Measurements from ENCODE around the gene NINJ1.

GRCh38 chr9:93112116-93112863 lies 21.8 kb downstream of the NINJ1 start:
- TF ChIP-seq CTCF (IDR thresholded peaks at IDR 0.05) (no peak), POLR2A (IDR thresholded peaks at IDR 0.05) (no peak)

Measured in Peyer's patch (tissue), 4 donors.